Body of pancreas (tissue), 4 donors: ENCODE results near the gene RFX4.

Experiments used
- CTCF ChIP-seq, 7 experiments: fragments of 450-650 bp in 4 of 7; fragments of 200-600 bp in 3 of 7; sonication (generic) in 3 of 7; IDR thresholded peaks; one replicate each; pipeline ENCODE4 v1.5.1; 2016 to 2019; ENCODE audit warnings: antibody characterized with exemption in 7 of 7
- POLR2A ChIP-seq, 3 donors: fragments of 450-650 bp; IDR thresholded peaks; one replicate each; pipeline ENCODE4 v1.6.1; 2016; ENCODE audit warnings: antibody characterized with exemption in 3 of 3, mild to moderate bottlenecking in 2 of 3

DNA sequence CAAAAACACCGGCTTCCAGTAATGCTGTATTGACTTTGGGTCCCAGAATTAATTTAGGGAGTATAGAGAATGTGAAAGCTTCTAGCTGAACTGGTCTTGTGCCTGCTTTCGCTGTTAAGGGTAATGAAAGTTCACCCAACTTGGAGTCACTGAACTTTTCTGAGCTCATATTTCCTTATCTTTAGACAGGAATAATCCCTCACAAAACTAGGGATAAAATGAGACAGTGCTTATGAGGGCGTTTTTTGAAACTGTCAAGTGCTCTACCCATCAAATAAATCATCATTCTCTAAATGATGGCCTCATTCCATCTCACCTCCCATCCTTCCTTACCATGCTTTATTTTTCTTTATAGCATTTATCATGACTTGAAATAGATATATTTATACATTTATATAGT, 74.7 kb downstream of the RFX4 start:
- no peak for TF ChIP-seq CTCF (IDR thresholded peaks at IDR 0.05)
- TF ChIP-seq POLR2A (IDR thresholded peaks at IDR 0.05), result no peak
